Left ventricle myocardium superior (tissue), 1 donor: ENCODE data around the gene ST6GALNAC3. TPM values are rescaled to one million over a fixed set of nuclear protein-coding genes. Genes with fewer than 3 reads are reported as not detected.

ENCODE experiments used
- ATAC-seq: fragments of 200-7000 bp; cut with Tn5 transposase; one replicate; pipeline ENCODE4 v1.9.1; 2020; ENCODE audit warnings: mild to moderate bottlenecking, moderate library complexity
- DNase-seq: peaks from one replicate; pipeline ENCODE4 v3.0.0-alpha.2; 2020
- intact Hi-C: fragments of 100-400 bp; cut with micrococcal nuclease; formaldehyde crosslinking; loops from one replicate; pipeline ENCODE4 v1.11.0; 2022
- total RNA-seq: library from RNA; stranded (reverse); fragmentation: NEBNext Ultra II Directional; extraction: Animal tissue kit (Norgen Biotek cat#: 25700); gene quantifications from one replicate; pipeline ENCODE4 v1.2.1, GENCODE V29; 2021
- donor health status: DM: no; HTN: yes; CAD: no; lungs with severe emphysema.

Gene ST6GALNAC3
- total RNA-seq, 1 donor from 2014 or later = 5.9 TPM

DNA sequence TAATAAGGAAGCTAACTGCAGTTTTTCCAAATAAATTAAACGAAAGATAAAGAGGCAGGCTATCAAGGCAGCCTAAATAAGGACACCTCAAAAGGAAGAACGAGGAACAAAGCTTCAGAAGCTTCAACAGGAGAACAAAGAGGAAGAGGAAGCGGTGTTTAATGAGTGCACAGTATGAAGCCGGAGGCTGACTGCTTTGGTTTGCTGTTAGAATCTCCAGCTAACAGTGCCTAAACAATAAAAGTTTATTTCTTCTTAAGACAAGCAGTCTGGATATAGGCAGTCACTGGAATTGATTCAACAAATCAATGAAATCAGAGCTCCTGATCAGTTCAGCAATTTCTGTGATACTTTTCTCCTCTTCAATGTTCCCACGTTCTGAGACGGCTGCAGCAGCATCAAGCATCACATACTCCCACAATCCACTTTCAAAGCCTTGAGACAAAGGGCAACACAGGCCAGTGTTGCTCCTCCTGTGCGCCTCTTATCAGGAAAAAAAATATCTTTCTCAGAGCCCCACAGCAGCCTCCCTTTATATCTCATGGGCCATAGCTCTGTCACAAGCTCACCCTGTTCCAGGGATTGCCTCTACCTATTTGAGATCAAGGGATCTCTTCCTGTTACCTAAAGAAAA lies 427.2 kb downstream of the ST6GALNAC3 start:
- no peak for ATAC-seq
- intact Hi-C loops = no loop called here
- DNase-seq = no peak

DNA sequence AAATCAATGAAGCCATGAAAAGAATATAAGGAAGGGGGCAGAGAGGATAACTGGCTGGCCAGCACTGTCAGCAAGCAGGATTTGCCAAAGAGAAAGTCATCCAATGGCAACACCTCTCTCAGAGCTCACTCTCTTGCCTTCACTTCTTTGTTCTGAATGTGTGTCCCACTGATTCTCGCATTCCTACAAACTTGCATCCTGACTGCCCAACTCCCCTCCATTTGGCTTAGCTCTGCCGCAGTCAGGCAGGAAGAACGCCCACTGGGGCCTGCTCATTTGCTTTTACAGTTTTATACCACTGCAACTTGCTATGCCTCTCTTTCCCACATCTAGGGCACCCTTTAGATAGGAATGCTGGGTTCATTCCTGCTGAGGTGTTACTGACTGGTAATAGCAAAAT lies 428.6 kb downstream of the ST6GALNAC3 start:
- DNase-seq = no peak
- no peak for ATAC-seq
- intact Hi-C loops = no loop called here

DNA sequence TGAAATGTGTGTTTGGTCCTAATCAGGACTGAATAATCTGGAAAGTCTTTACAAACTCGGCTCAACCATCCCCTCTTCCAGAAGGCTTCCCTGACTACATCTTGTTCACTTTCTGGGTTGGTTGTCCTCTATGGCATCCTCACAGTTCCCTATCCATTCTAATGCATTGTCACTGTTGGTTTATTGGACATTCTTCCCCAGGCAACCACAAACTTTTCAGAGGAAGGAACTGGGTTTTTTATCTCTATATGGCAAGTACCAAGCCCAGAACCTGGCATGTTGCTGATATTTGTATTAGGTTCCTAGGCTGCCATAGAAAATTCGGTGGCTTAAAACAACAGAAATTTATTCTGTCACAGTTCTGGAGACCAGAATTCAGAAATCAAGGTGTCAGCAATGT lies 429.2 kb downstream of the ST6GALNAC3 start:
- DNase-seq (no peak), ATAC-seq (no peak)
- intact Hi-C loops = no loop called here

- ATAC-seq (no peak), DNase-seq (no peak)
- intact Hi-C loops = no loop called here
Measured at GRCh38 chr1:76507376-76507775, 432.8 kb downstream of the ST6GALNAC3 start.

- intact Hi-C loops = no loop called here
- no peak for DNase-seq
- no peak for ATAC-seq
Measured at GRCh38 chr1:76508871-76509270, 434.3 kb downstream of the ST6GALNAC3 start.

- intact Hi-C loops = no loop called here
- DNase-seq (no peak), ATAC-seq (peak; percentile 60)
Measured at GRCh38 chr1:76510672-76511557, 436.4 kb downstream of the ST6GALNAC3 start.

GRCh38 chr1:76511558-76512179 lies 437.1 kb downstream of the ST6GALNAC3 start:
- intact Hi-C loops = no loop called here
- ATAC-seq = no peak

DNA sequence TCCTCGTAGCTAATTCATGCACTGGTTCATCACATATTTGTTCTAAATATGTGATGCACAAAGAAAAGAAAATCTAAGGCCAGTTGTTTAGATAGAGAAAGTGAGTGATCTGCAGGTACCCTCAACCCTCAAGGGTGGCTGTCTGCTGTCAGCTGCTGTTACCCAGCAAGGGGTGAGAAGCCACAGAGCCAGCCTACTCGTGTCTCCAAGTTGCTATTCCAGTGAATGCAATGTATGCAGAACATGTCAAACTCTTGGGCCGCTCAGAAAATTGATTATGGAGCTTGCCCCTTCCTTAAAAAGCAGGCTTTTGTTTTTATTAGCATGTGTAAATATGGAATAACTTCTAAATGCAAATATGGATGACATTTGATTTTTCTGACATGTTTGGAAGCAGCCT lies 456.4 kb downstream of the ST6GALNAC3 start:
- intact Hi-C loops = no loop called here
- ATAC-seq = no peak
- no peak for DNase-seq

More at GRCh38 chr1:76511558-76512179, 437.1 kb downstream of the ST6GALNAC3 start:
- no peak for DNase-seq

- no peak for DNase-seq
- intact Hi-C loops = no loop called here
- no peak for ATAC-seq
Measured at GRCh38 chr1:76541618-76542017, 467.1 kb downstream of the ST6GALNAC3 start.

DNA sequence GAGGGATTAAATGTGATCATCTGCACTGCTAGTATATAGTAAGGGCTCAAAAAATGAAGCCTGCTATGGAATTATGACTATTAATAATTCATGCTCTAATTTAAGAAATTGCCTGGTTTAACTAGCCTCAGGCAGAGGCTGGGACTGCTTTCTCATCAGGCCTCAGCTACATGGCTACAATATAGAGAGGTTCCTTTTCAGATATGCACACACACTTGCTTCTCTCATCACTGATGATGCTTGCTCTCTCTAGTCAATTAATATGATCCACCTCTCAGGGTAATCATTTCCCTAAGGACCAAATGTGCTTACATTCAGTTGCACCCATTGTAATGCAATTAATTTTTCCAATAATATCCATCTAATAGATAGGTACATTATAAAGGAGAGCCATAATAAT lies 467.8 kb downstream of the ST6GALNAC3 start:
- ATAC-seq (no peak), DNase-seq (no peak)
- intact Hi-C loops = no loop called here

GRCh38 chr1:76543495-76543894 lies 468.9 kb downstream of the ST6GALNAC3 start:
- DNase-seq (no peak), ATAC-seq (no peak)
- intact Hi-C loops = no loop called here

GRCh38 chr1:76546354-76546933 lies 471.9 kb downstream of the ST6GALNAC3 start:
- intact Hi-C loops = no loop called here
- ATAC-seq (no peak), DNase-seq (no peak)

GRCh38 chr1:76547916-76548315 lies 473.4 kb downstream of the ST6GALNAC3 start:
- intact Hi-C loops = no loop called here
- no peak for ATAC-seq
- DNase-seq = no peak

GRCh38 chr1:76548513-76549100 lies 474.1 kb downstream of the ST6GALNAC3 start:
- ATAC-seq (no peak), DNase-seq (no peak)
- intact Hi-C loops = no loop called here

DNA sequence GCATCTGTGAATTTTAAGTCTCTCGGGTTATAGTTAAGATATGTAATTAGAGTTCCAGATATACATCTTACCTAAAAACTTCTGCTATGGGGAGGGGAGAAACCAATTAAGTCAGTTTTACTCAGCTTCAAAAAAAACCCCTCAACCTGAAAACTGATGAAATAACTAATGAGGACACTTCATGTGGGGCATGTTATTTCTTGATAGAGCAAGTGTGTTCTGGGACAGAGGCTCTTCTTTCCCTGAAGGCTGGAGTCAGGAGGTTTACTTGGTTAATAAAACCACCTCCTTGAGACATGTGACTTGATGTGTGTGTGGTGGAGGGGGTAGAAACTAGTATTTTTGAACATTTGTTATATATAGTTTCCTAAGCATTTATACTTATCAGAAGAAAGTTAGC lies 479.7 kb downstream of the ST6GALNAC3 start:
- intact Hi-C loops = no loop called here
- no peak for DNase-seq
- ATAC-seq = no peak

DNA sequence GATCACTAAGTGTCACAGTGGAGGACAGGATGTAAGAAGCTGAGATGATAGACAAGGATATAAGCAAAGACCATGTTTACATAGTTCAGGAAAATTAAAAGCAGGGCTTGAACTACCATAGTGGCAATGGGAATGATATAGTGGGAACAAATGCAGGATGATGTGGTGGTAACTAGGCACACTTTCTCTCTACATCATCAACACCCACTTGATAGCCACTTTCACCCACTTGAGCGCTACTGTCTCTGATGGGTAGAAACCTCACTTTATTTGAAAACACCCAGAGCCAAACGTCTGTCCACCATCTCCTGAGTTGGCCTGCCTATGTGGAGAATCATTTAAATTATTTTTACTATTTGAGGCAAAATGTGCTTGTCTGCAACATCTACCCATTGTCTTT lies 487.7 kb downstream of the ST6GALNAC3 start:
- ATAC-seq = no peak
- intact Hi-C loops = no loop called here

DNA sequence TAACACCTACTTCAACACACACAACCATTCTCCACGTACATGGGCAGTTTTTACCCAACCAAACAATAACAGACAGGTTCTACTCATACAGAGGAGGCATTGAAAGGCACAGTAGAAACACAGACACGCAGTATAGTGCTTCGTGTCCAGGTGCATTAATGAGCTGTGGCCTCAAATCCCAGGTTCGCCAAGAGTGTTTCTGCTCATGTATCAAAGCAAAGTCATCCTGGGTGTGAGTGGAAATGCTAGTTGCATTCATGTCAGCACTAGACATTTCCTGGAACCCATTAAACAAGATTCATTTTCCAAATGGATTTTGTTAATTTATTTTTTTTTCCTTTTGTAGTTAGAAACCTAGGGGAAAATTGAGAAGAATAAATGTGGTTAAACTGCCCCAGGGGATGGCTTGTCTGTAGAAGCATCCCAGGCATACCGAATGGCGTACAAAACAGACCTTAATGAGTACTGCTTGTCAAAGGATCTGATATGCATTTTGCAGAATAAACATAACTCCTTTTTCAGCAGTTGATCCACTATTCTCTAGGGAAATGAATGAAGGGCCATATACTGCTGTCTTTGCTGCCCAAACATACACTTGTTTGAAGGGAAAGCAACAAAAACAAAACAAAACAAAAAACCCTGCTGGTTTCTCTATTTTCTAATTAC lies 494.2 kb downstream of the ST6GALNAC3 start:
- intact Hi-C loops = no loop called here
- ATAC-seq (no peak), DNase-seq (no peak)

More for the DNA sequence above, 487.7 kb downstream of the ST6GALNAC3 start:
- DNase-seq = no peak

- intact Hi-C loops = no loop called here
- DNase-seq = no peak
- ATAC-seq = no peak
Measured at GRCh38 chr1:76571248-76571647, 496.7 kb downstream of the ST6GALNAC3 start.

DNA sequence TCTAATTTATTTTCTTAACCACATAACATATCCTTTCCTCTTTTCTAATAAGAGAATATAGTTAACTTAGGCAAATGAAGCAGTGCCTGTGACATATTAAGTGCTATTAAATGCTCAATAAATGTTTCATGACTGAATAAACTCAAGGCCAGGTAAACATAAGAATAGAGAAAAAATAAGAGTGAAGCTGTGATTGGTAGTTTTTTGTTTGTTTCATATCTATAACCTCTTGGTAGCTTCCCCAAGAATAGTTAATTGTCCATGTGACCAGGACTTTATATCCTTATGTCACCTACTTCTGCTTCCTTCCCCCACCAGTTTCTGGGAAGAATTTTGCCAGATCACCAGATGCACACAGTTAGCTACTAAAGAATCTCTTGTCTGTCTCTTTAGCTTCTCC lies 497.7 kb downstream of the ST6GALNAC3 start:
- ATAC-seq (no peak), DNase-seq (no peak)
- intact Hi-C loops = no loop called here
